K562 (cell line): ENCODE data around the gene RSBN1L. TPM values are rescaled to one million over a fixed set of nuclear protein-coding genes. Genes with fewer than 3 reads are reported as not detected.

Experiments used
- ATAC-seq: fragments of 200-7000 bp; cut with Tn5 transposase; 3 replicates; pipeline ENCODE4 v1.9.1; 2020; ENCODE audit warnings: moderate library complexity
- BruUV-seq: library from RNA; stranded (reverse); fragments of 400-500 nt; replicated peaks from 2 replicates; lab custom pipeline; 2021; lab: Mats Ljungman, UMichigan
- CTCF ChIA-PET: fragments of 300-600 bp; formaldehyde crosslinking; extraction: SDS; loops from one replicate; lab custom pipeline; 2021; ENCODE audit warnings: low intra/inter-chr PET ratio; lab: Yijun Ruan, JAX
- POLR2A ChIA-PET: fragments of 300-600, 350-650 bp; sonication (Branson Sonifier 250); formaldehyde crosslinking; extraction: SDS; loops from one replicate; lab custom pipeline; 2021; ENCODE audit warnings: antibody characterized with exemption, inconsistent platforms; lab: Yijun Ruan, JAX
- DNase-seq, 4 experiments: peaks; one replicate each; pipeline versions ENCODE4 v3.0.0 to v3.0.0-alpha.2; 2011 to 2018; ENCODE audit warnings: low spot score in 3 of 4, mixed read lengths in 3 of 4; ENCODE audit errors: extremely low read depth in 1 of 4
- FAIRE-seq: peaks from 2 replicates; lab custom pipeline; 2011; peaks lifted over from hg19 to GRCh38; lab: Jason Lieb, UNC
- H2AFZ ChIP-seq: 2 replicates; pipeline ENCODE4 v1.6.0; 2011; ENCODE audit warnings: low read depth, low read length, control low read depth, inconsistent platforms
- H3K27ac ChIP-seq: fragments of 200-600 bp; 3 replicates; pipeline ENCODE4 v1.8.0; 2011; ENCODE audit warnings: low read depth, mild to moderate bottlenecking, control low read depth, inconsistent platforms, low read length, moderate library complexity, mixed read lengths; ENCODE audit errors: extremely low read depth
- H3K27me3 ChIP-seq, 2 experiments: fragments of 300-600 bp in 1 of 2; 2 replicates in 1 of 2; 3 replicates in 1 of 2; pipeline versions ENCODE4 v1.6.0 to v1.8.0; 2011; ENCODE audit warnings: inconsistent platforms in 2 of 2, low read length in 2 of 2, mild to moderate bottlenecking in 1 of 2, mixed read lengths in 1 of 2, moderate library complexity in 1 of 2; ENCODE audit not compliant: control insufficient read depth in 2 of 2, insufficient read depth in 2 of 2
- H3K36me3 ChIP-seq: fragments of 300-600 bp; 3 replicates; pipeline ENCODE4 v1.8.0; 2011; ENCODE audit warnings: mild to moderate bottlenecking, low read length, inconsistent platforms; ENCODE audit not compliant: control insufficient read depth, insufficient read depth
- H3K4me1 ChIP-seq, 2 experiments: fragments of 200-600 bp in 1 of 2; replicated peaks in 1 of 2; 2 replicates in 1 of 2; 3 replicates in 1 of 2; pipeline versions ENCODE4 v1.5.1 to v1.8.0; 2011; ENCODE audit warnings: inconsistent platforms in 2 of 2, low read length in 2 of 2, mild to moderate bottlenecking in 1 of 2, mixed read lengths in 1 of 2, moderate library complexity in 1 of 2; ENCODE audit not compliant: control insufficient read depth in 2 of 2, insufficient read depth in 2 of 2
- H3K4me2 ChIP-seq: 2 replicates; pipeline ENCODE4 v1.6.1; 2011; ENCODE audit warnings: low read length, control low read depth, inconsistent platforms, mixed read lengths; ENCODE audit not compliant: insufficient read depth
- H3K4me3 ChIP-seq: fragments of 200-600 bp; sonication (generic), shearing (Covaris generic); 2 replicates; pipeline ENCODE4 v1.5.1; 2016; ENCODE audit warnings: control low read depth, inconsistent platforms
- H3K79me2 ChIP-seq: fragments of 200-600 bp; 3 replicates; pipeline ENCODE4 v1.8.0; 2011; ENCODE audit warnings: low read length, inconsistent platforms; ENCODE audit not compliant: control insufficient read depth, insufficient read depth
- H3K9ac ChIP-seq, 2 experiments: 2 replicates each; pipeline versions ENCODE4 v1.6.0 to v1.6.1; 2011; ENCODE audit warnings: low read depth in 2 of 2, low read length in 2 of 2, control low read depth in 1 of 2, inconsistent platforms in 1 of 2, mild to moderate bottlenecking in 1 of 2, mixed read lengths in 1 of 2; ENCODE audit not compliant: insufficient read depth in 1 of 2
- H3K9me1 ChIP-seq: one replicate; pipeline ENCODE4 v1.6.0; 2011; ENCODE audit warnings: inconsistent platforms, mild to moderate bottlenecking, low read length, moderate library complexity; ENCODE audit not compliant: control insufficient read depth, insufficient read depth
- H3K9me3 ChIP-seq: replicated peaks from 2 replicates; pipeline ENCODE4 v1.5.1; 2011; ENCODE audit warnings: low read depth, low read length, inconsistent platforms; ENCODE audit not compliant: control insufficient read depth, insufficient read depth
- H4K20me1 ChIP-seq: replicated peaks from 2 replicates; pipeline ENCODE4 v1.6.1; 2011; ENCODE audit warnings: low read length, inconsistent platforms, mixed read lengths; ENCODE audit not compliant: control insufficient read depth, insufficient read depth
- DPF2 ChIP-seq: fragments of 450-650 bp; IDR thresholded peaks from 2 replicates; pipeline ENCODE4 v1.6.1; 2016
- EHMT2 ChIP-seq: fragments of 450-650 bp; IDR thresholded peaks from 2 replicates; pipeline ENCODE4 v1.6.1; 2018; ENCODE audit warnings: antibody characterized with exemption
- HDAC2 ChIP-seq: fragments of 450-650 bp; IDR thresholded peaks from 2 replicates; pipeline ENCODE4 v1.6.1; 2016; ENCODE audit warnings: mild to moderate bottlenecking
- KLF1 ChIP-seq: fragments of 450-650 bp; IDR thresholded peaks from 2 replicates; pipeline ENCODE4 v1.6.1; 2016; ENCODE audit warnings: missing genetic modification characterization, missing compliant biosample characterization
- SAFB2 ChIP-seq: fragments of 200-400 bp; formaldehyde crosslinking; IDR thresholded peaks from 2 replicates; pipeline ENCODE4 v1.6.1; 2018; ENCODE audit warnings: borderline replicate concordance, low read length, low read depth, moderate library complexity; ENCODE audit not compliant: severe bottlenecking
- SMARCC2 ChIP-seq: fragments of 450-650 bp; IDR thresholded peaks from 2 replicates; pipeline ENCODE4 v1.6.1; 2017; ENCODE audit warnings: antibody characterized with exemption, moderate library complexity, mild to moderate bottlenecking, low read depth
- ZEB2 ChIP-seq: fragments of 450-650 bp; IDR thresholded peaks from 2 replicates; pipeline ENCODE4 v1.6.1; 2016
- ZNF217 ChIP-seq: sonication (generic); formaldehyde crosslinking; IDR thresholded peaks from 2 replicates; pipeline ENCODE4 v1.8.0; 2022; ENCODE audit warnings: mild to moderate bottlenecking, missing genetic modification reagents
- ZNF384 ChIP-seq: IDR thresholded peaks from 2 replicates; pipeline ENCODE4 v1.6.1; 2012; ENCODE audit warnings: low read depth, low read length, improper control_type of control experiment
- WGBS: fragments of 100-300 bp; shearing (Covaris generic); methylation state at CpG from one replicate; pipeline ENCODE4 v1.1.6; 2016; ENCODE audit warnings: low coverage, mixed read lengths; ENCODE audit not compliant: insufficient coverage; ENCODE audit errors: missing lambda C conversion rate; 5-methylcytosine and 5-hydroxymethylcytosine counted together
- in situ Hi-C: fragments of 300-500 bp; cut with MboI; formaldehyde crosslinking; loops from 4 replicates; pipeline ENCODE4 v1.15.0; 2018; ENCODE audit warnings: inconsistent platforms, mixed read lengths
- intact Hi-C: fragments of 100-400 bp; cut with micrococcal nuclease; formaldehyde crosslinking; loops from 2 replicates; pipeline ENCODE4 v1.14.2; 2022
- polyA plus RNA-seq, 8 experiments: library from polyadenylated mRNA; depleted of rRNA in 4 of 8; stranded (reverse) in 5 of 8; unstranded in 3 of 8; fragments of >200 nt; fragmentation: Nextera tagmentation in 2 of 8; fragmentation: Illumina TruSeq in 1 of 8; extraction: Ambion mirVana in 2 of 8; extraction: Trizol in 1 of 8; gene quantifications; 2 replicates each; pipeline versions ENCODE4 v1.2.1 to v1.2.3, GENCODE V29; 2011 to 2014; ENCODE audit warnings: inconsistent platforms in 1 of 8, missing spikeins in 1 of 8
- total RNA-seq, 7 experiments: library from RNA; depleted of rRNA in 6 of 7; stranded (reverse); fragments of >200 nt in 6 of 7; fragmentation: Illumina TruSeq in 2 of 7; extraction: Trizol in 2 of 7; gene quantifications; 2 replicates each; pipeline versions ENCODE4 v1.2.1 to v1.2.3, GENCODE V29; 2011 to 2021; ENCODE audit warnings: low replicate concordance in 1 of 7
- TF ChIP-seq, protein P1 (sequence below), 2 experiments: fragments of 450-650 bp in 1 of 2; IDR thresholded peaks; 2 replicates each; pipeline ENCODE4 v1.6.1; 2011 to 2017; ENCODE audit warnings: low read depth in 2 of 2, antibody characterized with exemption in 1 of 2, borderline replicate concordance in 1 of 2, low read length in 1 of 2, mild to moderate bottlenecking in 1 of 2, mixed read lengths in 1 of 2; ENCODE audit not compliant: control insufficient read depth in 1 of 2
- TF ChIP-seq, protein P2 (sequence below): sonication (generic); IDR thresholded peaks from 2 replicates; pipeline ENCODE4 v1.6.1; 2016
- TF ChIP-seq, protein P3 (sequence below): fragments of 200-800 bp; sonication (Bioruptor generic); IDR thresholded peaks from 2 replicates; pipeline ENCODE4 v1.6.1; 2016; ENCODE audit warnings: missing genetic modification characterization, missing compliant biosample characterization

The RSBN1L gene
- total and polyA plus RNA-seq, 9 of the 15 experiments (the other 6 are each of a cell fraction or from before 2014, with no cell fraction given) = 6.2 to 35.2 (median 20.1) TPM

DNA sequence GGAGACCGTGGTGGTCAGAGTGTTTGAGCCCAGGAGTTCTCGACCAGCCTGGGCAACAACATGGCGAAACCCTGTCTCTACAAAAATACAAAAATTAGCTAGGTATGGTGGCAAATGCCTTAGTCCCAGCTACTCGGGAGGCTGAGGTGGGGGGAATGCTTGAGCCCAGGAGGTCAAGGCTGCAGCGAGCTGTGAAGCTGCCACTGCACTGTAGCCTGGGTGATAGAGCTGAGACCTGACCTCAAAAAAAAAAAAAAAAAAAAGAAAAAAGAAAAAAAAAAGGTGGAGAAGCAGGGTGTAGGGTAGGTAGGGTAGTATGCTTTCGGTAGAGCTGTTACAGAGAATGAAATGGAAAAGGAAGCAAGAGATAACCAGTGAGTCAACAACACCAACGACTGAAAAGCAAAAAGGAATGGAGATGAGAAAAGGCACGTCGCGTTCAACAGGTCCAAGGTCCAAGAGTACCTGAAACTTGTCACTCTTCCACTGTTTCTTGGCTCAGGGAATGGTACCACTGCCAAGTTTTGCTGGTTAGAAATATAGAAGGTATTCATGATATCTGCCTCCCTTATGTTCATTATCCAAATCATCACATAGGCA lies 4.3 kb upstream of the RSBN1L start:
- Histone ChIP-seq H3K9ac (peak overlapping the region; percentile 45 to 68; a peak in 3 of 4 replicates), H3K36me3 (peaks cover 36% of the 10 kb centered on the region), H4K20me1 (peaks cover 4% of the 10 kb centered on the region; the same call in 1 of the 2 replicates), H3K4me1 (peaks cover 10 to 21% of the 10 kb centered on the region in 2 experiments; a peak in 4 of 5 replicates), H3K27me3 (no peaks in the 10 kb centered on the region), H3K9me3 (no peaks in the 10 kb centered on the region), H3K79me2 (peaks cover 83% of the 10 kb centered on the region), H3K4me2 (peak overlapping the region; percentile 78), H3K4me3 (no peak overlapping the region), H3K27ac (peak overlapping the region; percentile 8), H3K9me1 (no peaks in the 10 kb centered on the region), H2AFZ (peak overlapping the region; percentile 30)
- peak in 1 of 4 experiments; percentile 26 for DNase-seq
- BruUV-seq = no TSS peak
- no peak for FAIRE-seq
- POLR2A ChIA-PET = interaction anchor here (0.6 to 1.3 kb wide), 3 partner anchors 37 to 268 kb away, joined by 3 to 4 read pairs (median 3); partner anchors contain the start of gene PTPN12
- intact Hi-C loops = no loop called here
- CTCF ChIA-PET = interaction anchor here (0.6 kb wide), 1 partner anchor 106 kb away, joined by 3 read pairs; the partner anchor contains the start of genes PHTF2 and TMEM60
- WGBS = 45% methylated on average over 10 of the region's 10 CpGs
- in situ Hi-C loops = no loop called here
- ATAC-seq = no peak
- TF ChIP-seq EHMT2 (0 out of 2 replicates have a peak, but pooled peaks have one; percentile 73), HDAC2 (0 out of 2 replicates have a peak, but pooled peaks have one; percentile 24), ZNF384 (peak; percentile 68), ZEB2 (0 out of 2 replicates have a peak, but pooled peaks have one; percentile 17), ZNF217 (CRISPR knock-in tag) (no peak), DPF2 (peak; percentile 52; the same call in 1 of the 2 replicates), SAFB2 (no peak), SMARCC2 (no peak), KLF1 (tag) (no peak)
- TF ChIP-seq, protein P1, sequence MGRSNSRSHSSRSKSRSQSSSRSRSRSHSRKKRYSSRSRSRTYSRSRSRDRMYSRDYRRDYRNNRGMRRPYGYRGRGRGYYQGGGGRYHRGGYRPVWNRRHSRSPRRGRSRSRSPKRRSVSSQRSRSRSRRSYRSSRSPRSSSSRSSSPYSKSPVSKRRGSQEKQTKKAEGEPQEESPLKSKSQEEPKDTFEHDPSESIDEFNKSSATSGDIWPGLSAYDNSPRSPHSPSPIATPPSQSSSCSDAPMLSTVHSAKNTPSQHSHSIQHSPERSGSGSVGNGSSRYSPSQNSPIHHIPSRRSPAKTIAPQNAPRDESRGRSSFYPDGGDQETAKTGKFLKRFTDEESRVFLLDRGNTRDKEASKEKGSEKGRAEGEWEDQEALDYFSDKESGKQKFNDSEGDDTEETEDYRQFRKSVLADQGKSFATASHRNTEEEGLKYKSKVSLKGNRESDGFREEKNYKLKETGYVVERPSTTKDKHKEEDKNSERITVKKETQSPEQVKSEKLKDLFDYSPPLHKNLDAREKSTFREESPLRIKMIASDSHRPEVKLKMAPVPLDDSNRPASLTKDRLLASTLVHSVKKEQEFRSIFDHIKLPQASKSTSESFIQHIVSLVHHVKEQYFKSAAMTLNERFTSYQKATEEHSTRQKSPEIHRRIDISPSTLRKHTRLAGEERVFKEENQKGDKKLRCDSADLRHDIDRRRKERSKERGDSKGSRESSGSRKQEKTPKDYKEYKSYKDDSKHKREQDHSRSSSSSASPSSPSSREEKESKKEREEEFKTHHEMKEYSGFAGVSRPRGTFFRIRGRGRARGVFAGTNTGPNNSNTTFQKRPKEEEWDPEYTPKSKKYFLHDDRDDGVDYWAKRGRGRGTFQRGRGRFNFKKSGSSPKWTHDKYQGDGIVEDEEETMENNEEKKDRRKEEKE (IDR thresholded peaks at IDR 0.05; ENCODE audit: borderline replicate concordance in 1 of 2, control insufficient read depth in 1 of 2, low read depth in 2 of 2, low read length in 1 of 2) = 0 out of 4 replicates have a peak, but pooled peaks of 1 of the 2 experiments have one; percentile 5
- TF ChIP-seq, protein P2, sequence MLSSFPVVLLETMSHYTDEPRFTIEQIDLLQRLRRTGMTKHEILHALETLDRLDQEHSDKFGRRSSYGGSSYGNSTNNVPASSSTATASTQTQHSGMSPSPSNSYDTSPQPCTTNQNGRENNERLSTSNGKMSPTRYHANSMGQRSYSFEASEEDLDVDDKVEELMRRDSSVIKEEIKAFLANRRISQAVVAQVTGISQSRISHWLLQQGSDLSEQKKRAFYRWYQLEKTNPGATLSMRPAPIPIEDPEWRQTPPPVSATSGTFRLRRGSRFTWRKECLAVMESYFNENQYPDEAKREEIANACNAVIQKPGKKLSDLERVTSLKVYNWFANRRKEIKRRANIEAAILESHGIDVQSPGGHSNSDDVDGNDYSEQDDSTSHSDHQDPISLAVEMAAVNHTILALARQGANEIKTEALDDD = peak; percentile 78
- TF ChIP-seq, protein P3, sequence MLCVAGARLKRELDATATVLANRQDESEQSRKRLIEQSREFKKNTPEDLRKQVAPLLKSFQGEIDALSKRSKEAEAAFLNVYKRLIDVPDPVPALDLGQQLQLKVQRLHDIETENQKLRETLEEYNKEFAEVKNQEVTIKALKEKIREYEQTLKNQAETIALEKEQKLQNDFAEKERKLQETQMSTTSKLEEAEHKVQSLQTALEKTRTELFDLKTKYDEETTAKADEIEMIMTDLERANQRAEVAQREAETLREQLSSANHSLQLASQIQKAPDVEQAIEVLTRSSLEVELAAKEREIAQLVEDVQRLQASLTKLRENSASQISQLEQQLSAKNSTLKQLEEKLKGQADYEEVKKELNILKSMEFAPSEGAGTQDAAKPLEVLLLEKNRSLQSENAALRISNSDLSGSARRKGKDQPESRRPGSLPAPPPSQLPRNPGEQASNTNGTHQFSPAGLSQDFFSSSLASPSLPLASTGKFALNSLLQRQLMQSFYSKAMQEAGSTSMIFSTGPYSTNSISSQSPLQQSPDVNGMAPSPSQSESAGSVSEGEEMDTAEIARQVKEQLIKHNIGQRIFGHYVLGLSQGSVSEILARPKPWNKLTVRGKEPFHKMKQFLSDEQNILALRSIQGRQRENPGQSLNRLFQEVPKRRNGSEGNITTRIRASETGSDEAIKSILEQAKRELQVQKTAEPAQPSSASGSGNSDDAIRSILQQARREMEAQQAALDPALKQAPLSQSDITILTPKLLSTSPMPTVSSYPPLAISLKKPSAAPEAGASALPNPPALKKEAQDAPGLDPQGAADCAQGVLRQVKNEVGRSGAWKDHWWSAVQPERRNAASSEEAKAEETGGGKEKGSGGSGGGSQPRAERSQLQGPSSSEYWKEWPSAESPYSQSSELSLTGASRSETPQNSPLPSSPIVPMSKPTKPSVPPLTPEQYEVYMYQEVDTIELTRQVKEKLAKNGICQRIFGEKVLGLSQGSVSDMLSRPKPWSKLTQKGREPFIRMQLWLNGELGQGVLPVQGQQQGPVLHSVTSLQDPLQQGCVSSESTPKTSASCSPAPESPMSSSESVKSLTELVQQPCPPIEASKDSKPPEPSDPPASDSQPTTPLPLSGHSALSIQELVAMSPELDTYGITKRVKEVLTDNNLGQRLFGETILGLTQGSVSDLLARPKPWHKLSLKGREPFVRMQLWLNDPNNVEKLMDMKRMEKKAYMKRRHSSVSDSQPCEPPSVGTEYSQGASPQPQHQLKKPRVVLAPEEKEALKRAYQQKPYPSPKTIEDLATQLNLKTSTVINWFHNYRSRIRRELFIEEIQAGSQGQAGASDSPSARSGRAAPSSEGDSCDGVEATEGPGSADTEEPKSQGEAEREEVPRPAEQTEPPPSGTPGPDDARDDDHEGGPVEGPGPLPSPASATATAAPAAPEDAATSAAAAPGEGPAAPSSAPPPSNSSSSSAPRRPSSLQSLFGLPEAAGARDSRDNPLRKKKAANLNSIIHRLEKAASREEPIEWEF (CRISPR knock-in tag) = no peak
